HG02798 (cell line): ENCODE results near the gene METTL15.
"Not testable (repeated sequence)": the region's sequence is repeated elsewhere in the genome, so short reads cannot be mapped to it uniquely, and the experiment has no call there.

Experiments
- ATAC-seq: cut with Tn5 transposase; IDR thresholded peaks from one replicate; pipeline ENCODE4 v1.9.1; 2021; ENCODE audit warnings: mild to moderate bottlenecking; ENCODE audit not compliant: unreplicated experiment, poor library complexity

METTL15 gene

GRCh38 chr11:28366549-28367346 is 258.6 kb downstream of the METTL15 start:
- no peak for ATAC-seq

- ATAC-seq, result not testable (repeated sequence)
Observed at GRCh38 chr11:28378095-28378494, 269.9 kb downstream of the METTL15 start.
